Spleen (tissue), 7 donors: ENCODE measurements around the gene VAV1.

Experiments
- CTCF ChIP-seq, 11 experiments: fragments of 200-600 bp in 7 of 11; fragments of 450-650 bp in 4 of 11; sonication (generic) in 4 of 11; IDR thresholded peaks in 8 of 11; conservative IDR thresholded peaks in 3 of 11; 1 replicate in 7 of 11; 2 replicates in 4 of 11; pipeline versions ENCODE4 v1.4.0 to v1.8.0; 2016 to 2021; ENCODE audit warnings: antibody characterized with exemption in 11 of 11, inconsistent platforms in 4 of 11, mild to moderate bottlenecking in 1 of 11
- POLR2A ChIP-seq, 3 donors: fragments of 450-650 bp; IDR thresholded peaks; one replicate each; pipeline ENCODE4 v1.5.1; 2017; ENCODE audit warnings: antibody characterized with exemption in 3 of 3, mild to moderate bottlenecking in 1 of 3
- POLR2AphosphoS5 ChIP-seq, 3 donors: sonication (generic); formaldehyde crosslinking; IDR thresholded peaks; one replicate each; pipeline ENCODE4 v1.5.1; 2017; ENCODE audit warnings: antibody characterized with exemption in 3 of 3
- donor health status: DM: no; HTN: no; CAD: no; lungs with moderate emphysema.
- donor health status: DM: no; HTN: no; CAD: no.
- donor health status: DM: no; HTN: no; CAD: no.

- TF ChIP-seq CTCF (IDR thresholded peaks at IDR 0.05 in 8 of 11, conservative IDR thresholded peaks at IDR 0.05 in 3 of 11) = no peak
- TF ChIP-seq POLR2A (IDR thresholded peaks at IDR 0.05) = no peak
- TF ChIP-seq POLR2AphosphoS5 (IDR thresholded peaks at IDR 0.05) = no peak
These were observed 41.2 kb downstream of the VAV1 start for GRCh38 chr19:6813659-6814058.
